SU-DHL-6 (cell line): Measurements from ENCODE around the gene FIBCD1.

Source experiments
- CTCF ChIP-seq: fragments of 200-600 bp; sonication (generic); IDR thresholded peaks from one replicate; pipeline ENCODE4 v1.5.1; 2017; ENCODE audit warnings: antibody characterized with exemption, mild to moderate bottlenecking, low read length, moderate library complexity; ENCODE audit not compliant: insufficient read depth, poor library complexity, severe bottlenecking
- EZH2phosphoT487 ChIP-seq: fragments of 200-600 bp; sonication (generic), shearing (Covaris generic); conservative IDR thresholded peaks from 2 replicates; pipeline ENCODE4 v1.6.1; 2018; ENCODE audit warnings: mild to moderate bottlenecking, antibody characterized with exemption, low read length, moderate library complexity, mixed read lengths

GRCh38 chr9:130923611-130924447, 15.2 kb downstream of the FIBCD1 start:
- TF ChIP-seq CTCF, result no peak
- no peak for TF ChIP-seq EZH2phosphoT487
